Stimulated activated CD8-positive, alpha-beta memory T cell treated with anti-CD3 and anti-CD28 coated beads, Interleukin-2, amount 100 ng/mL, for 48 hours (primary cell): Measurements from ENCODE around the gene CLRN2.
"Not testable (repeated sequence)": the region's sequence is repeated elsewhere in the genome, so short reads cannot be mapped to it uniquely, and the experiment has no call there.

Source experiments
- DNase-seq, 2 donors: peaks; one replicate each; pipeline ENCODE4 v3.0.0-alpha.2; 2020; ENCODE audit warnings: low read depth in 2 of 2

Gene CLRN2

DNA sequence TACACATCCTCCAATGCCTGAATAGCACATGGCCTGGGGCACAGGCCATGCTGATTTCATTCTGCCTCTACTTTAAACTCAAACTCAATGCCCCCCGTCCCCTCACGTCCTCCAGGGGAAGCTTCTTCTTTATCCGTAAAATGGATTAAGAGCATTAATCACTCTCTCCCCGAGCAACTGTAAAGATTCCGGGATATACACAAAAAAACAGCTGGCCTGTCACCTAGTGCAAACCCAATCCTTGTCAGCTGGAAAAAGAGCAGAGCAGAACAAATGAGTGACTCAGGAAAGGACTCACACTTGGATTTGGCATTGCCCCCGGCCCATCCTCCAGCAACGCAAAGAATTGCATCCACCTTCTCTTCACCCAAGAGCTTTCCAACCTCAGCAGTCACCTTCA, 10.9 kb upstream of the CLRN2 start:
- no peak for DNase-seq

DNA sequence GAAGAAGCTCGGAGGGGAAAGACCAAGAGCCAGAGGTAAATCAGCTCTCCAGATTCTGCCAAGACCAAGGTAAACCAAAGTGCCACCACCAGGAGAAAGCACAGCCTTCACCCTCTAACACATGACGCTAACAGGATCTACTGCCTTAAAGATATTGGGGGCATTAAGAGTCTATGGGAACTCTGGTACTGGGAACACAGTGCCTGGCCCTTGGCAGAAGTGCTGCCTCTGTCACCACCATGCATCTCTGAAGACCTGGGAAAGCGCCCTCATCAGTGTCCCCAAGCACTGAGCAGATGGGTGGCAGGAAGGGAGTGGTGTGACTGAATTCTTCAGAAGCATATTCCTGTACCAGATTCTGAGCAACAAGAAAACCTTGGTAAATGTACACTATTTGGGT, 4.4 kb upstream of the CLRN2 start:
- no peak for DNase-seq

DNA sequence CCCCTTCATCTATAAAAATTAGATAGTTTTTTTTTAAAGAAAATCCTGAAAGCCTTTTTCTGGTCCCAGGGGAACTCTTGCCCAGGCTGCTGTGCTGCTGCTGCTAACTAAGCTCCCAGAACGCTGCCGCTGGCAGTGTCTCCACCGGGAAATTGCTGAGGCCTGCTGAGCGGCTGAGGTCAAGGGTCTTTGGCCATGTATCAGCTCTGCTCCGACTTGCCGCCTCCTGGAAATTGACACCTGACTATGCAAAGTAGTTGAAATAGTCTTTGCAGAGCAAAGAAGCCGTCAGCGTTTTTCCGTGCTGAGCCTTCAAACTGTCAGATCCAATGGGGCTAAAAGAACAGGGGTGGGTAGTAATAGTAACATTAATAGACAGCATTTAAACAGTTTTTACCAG, 3.9 kb upstream of the CLRN2 start:
- no peak for DNase-seq

DNA sequence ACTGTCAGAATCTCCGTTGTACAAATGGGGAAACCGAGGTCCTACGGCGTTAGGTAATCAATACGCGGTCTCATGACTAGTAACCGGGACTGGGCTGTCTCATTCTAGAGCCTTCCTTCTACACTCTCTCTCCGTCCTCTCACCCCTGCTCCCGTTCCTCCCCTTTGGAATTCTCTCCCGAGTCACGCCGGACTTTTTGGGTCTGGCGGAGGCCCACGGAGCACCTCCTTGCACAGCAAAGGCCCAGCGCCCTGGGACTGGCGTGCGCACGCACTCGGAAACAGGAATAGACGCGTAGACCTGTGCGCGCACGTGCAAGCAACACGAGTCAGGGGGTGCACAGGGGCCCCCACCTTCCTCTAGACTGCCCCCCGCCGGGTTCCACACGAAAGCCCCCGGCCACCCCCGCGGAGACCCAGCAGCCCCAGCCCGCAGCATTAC, 3.4 kb upstream of the CLRN2 start:
- DNase-seq = peak; percentile 33 to 50

DNA sequence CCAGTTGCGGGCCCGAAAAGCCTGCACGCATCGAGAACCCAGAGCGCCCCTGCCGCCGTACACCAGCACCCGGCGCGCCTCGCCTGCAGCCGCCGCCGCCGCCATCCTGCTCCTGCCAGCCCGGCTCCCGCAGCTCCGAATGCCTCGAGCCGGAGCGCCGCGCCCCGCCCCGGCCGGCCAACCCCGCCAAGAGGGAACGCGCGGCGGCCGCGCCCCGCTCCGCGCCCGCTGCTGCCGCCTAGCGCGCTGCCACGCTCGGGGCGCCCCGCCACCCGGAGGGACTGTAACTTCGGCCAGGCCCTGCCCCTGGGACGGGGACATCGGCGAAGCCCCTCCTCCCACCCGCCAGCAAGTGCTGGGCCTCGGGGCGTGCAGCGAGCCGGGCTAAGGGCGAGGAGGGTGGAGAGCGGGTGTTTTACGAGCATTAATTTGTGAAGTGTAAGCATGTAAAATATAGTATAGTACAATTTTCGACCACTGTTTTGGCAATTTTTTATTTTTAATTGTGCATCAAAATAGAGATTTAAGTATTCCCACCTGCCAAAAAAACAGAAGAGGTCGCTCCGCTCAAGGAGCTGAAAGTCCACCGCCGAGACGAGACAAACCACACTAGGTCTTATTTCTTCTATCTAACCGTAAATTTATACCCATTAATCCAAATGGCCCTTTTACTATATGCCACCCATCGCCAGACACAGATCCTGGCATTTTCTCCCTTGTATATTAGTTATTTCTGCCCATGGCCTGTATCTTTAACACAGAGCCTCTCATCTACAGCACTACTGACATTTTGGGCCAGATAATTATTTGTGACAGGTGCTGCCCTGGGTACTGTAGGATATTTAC, 2.8 kb upstream of the CLRN2 start, which contains the start of gene QDPR:
TSS of gene QDPR (minus strand) at position 141 of the 846 bp plus-strand sequence. CDS start at position 105, 36 bp downstream.
- peak; percentile 76 to 78 for DNase-seq

DNA sequence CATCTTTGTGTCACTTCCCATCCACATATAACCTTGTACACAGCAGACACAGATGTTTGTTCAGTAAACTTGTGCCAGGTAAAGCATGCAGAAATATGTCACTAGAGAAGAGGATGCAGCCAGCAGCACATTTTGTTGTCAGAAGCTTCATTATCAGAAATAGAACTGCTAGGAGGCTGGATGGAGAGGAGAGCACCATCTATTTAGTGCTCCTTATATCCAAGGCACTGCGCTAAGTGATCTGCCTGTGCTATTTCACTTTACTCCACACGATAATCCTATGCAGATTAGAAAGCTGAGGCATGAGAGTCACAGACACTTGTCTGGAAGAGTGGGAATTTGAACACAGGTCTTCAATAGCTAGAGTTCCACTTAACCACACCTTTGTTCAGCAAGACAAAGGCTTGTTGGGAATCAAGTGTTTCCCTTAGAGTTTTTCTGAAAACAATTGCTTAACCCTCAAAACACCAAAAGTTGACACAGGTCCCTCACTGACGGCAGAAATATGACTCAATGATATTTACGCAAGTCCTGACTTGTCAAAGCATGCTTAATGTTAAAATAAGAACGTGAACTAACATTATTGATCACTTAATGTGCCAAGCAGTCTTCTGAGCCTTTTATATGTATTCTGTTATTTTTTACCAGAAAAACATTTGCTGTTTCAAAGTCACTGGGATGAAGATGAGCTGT, 1.8 kb upstream of the CLRN2 start:
- no peak for DNase-seq

DNA sequence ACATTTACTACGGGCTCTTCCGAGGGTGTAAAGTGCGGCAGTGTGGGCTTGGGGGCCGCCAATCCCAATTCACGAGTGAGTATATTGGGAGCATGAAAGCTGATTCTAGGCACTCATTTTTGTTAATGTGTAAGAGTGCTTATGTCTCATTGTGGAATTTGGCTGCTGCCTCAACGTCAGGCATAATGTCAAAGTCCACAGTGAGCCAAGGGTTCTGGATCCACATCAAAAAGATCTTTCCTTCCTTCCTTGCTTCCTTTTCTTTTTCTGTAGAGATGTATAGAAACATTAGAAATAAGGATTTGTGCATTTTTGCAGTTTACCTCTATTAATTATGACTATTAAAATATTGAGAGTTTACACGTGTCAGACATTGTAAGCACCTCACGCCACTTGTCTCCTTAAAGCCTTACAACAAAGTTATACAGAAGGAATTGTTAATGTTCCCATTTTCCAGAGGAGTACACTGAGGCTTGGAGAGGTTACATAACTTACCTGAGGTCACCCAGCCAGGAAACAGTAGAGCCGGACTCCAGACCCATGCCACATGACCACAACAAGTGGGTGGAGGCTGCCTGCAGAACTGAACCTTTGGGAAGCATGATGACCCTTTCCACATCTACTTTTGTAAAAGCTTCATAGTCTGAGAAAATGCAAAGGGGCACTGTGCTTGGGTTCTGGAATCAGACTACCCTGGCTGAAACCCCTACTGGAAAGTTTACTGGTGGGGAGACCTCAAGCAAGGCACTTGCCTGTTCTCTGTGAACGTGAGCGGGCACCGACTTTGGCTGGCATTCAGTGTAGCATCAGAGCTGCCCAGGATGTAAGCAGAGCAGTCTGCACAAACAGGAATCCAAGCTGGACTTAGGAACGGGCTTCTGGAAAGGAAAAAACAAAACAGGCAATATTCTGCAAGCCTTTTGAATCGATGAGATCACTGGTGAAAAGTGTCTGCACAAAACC, 761 bp downstream of the CLRN2 start:
- DNase-seq = no peak

DNA sequence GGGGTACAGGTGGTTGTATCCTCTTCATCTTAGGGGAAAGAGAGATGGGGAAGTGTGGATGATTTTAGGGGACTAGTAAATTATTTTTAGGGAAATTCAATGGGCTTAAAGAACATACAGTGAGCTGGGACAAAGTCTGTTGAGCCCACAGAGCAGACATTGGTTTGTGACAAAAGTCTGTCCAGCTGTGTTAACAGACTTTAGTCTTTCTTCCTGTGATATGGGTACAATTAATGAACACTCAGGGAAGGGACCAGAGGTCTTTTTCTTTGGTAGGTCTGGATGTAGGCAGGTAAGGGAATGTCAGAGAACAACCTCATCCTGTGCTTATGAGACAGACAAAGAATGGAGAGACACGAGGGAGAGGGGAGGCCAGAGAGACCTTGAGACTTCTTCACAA, 2.0 kb downstream of the CLRN2 start:
- DNase-seq = no peak

DNA sequence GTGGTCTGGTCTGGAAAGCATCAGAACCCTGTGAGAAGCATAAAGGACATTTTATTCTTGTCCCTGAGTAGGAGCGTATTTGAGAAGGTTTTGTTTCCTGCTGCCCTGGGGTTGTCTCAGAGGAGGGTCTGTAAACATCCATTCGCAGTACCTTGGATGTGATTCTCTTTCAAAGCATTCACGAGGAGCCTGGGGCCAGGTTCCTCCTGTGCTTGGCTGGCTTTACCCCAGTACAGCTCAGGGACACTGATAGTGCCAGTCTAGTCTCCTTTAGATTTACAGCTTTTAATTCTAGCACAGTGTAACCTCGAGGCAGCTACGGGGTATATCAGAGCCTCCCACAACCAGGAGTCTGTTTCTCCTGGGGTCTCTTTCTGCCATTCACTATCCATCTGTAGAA, 2.7 kb downstream of the CLRN2 start:
- DNase-seq = no peak

DNA sequence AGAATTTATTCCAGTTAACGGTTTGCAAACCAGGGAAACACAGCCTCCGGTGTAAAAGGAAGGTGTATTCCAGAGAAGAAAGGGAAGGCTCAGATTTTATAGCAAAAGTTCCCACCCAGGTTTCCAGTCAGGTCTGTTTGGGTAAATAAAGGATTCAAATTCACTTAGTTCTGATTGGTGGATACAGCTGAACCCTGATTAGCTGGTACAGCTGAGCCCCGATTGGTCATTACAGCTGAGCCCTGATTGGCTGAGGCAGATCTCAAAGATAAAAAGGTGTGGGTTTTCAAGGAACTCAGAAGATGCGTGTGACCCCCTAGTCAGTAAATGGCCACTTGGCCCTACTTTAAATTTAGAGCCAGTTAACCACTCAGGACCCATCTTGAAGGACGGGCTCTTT, 6.6 kb downstream of the CLRN2 start:
- DNase-seq = no peak

DNA sequence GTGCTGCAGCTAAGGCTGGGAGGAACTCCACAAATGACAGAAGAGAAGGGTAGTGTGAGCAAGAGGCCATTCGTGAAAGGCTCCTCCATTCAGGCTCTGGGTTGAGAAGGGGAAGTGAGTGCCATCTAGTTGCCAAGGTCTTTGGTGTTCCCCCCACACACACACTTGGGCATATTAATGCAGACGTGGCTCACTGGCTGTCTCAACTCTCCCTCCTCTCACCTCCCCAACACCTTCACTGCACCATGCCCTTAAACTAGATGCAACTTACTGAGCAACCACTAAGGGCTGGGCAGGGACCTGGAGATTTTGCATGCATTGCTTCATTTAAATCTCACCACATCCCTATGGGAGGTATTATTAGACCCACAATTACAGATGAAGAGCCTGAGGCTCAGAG, 8.7 kb downstream of the CLRN2 start:
- DNase-seq = no peak

DNA sequence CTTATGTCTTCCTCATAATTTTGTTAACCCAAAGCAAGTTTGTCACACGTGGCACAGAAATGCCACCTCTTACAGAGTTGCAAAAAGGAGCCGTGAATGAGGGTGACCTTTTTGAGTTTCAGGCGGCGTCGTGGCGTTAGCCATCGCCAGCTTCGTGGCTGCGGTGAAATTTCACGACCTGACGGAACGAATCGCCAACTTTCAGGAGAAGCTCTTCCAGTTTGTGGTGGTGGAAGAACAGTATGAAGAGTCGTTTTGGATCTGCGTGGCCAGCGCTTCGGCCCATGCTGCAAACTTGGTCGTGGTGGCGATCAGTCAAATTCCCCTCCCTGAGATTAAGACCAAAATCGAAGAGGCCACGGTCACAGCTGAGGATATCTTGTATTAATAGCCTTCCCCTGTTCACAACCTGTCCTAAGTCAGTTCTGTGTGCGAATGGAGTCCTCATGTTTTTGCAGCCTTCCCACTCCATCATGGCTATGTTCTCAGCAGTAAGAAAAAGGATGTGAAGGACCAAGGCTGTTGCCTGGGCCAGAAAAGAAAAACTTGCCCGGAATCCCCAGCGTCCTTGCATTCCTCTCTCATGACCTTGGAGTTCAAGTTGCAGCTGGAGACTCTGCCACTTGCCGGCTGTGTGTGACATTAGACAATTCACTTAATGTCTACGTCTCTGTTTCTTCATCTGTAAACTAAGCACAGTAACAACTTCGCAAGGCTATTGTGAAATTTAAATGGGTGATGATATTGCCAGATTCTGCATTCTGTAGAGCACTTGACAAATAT, 11.9 kb downstream of the CLRN2 start:
- DNase-seq = no peak

DNA sequence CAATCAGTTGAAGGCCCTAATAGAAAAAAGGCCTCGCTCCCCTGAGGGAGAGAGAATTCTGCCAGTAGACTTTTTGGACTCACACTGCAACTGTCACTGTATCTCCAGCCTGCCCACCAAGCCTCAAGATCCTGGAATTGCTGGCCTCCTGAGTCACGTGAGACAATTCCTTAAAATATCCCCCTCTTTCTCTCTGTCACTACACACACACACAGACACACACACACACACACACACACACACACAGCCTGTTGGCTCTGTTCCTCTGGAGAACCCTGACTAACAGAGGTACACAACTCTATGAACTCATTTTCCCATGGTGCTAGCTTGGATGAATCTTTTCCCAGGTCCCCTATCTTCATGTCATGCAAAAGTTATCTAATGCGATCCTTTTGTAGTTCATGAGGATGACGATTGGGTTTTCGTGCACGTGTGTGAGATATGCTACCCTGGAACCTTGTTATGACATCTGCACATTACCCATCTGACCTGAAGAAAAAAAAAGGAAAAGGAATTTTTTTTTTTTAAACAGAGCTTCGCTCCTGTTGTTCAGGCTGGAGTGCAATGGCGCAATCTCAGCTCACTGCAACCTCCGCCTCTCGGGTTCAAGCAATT, 13.7 kb downstream of the CLRN2 start:
- DNase-seq = no peak

DNA sequence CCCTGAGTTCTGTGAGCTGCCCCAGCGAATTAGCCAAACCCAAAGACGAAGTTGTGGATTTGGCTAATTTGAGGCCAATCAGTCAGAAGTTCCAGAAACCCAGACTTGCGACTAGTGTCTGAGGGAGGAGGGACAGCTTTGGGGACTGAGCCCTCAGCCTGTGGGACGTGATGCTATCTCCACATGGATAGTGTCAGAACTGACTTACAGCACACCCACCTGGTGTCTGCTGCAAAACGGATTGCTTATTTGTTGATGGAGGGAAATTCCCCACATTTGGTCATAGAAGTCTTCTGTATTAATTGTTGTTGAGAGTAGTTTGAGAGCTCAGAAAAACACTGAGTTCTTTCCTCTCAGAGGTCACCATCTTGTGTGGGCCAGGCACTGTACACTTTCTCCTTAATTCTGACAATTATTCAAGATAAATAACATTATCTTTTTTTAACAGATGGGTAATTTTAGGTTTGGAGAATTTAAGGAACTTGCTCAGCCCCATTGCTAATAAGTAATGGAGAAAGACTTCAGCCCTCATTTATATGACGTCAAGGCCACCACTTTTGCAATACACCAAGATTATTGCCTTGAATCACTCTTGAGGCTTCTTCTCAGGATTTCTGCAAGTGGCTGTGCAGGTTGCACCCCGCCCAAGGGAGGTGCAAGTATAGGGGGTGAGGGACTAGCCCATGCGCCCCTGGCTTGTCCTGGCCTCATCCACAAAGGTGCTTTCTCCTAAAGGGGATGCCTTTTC, 16.7 kb downstream of the CLRN2 start:
- no peak for DNase-seq

DNA sequence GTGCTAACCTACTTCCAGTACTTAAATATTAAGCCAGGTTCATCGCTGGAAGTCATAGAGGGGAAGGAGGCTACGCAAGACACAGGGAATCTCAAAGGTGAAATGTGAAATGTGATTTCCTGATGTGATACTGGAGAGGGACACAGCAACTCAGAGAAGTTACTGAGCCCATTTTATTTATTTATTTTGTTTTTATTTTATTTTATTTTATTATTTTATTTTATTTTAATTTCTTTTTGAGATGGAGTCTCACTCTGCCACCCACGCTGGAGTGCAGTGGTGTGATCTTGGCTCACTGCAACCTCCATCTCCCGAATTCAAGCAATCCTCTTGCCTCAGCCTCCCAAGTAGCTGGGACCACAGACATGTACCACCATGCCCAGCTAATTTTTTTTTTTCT, 19.7 kb downstream of the CLRN2 start:
- no peak for DNase-seq

DNA sequence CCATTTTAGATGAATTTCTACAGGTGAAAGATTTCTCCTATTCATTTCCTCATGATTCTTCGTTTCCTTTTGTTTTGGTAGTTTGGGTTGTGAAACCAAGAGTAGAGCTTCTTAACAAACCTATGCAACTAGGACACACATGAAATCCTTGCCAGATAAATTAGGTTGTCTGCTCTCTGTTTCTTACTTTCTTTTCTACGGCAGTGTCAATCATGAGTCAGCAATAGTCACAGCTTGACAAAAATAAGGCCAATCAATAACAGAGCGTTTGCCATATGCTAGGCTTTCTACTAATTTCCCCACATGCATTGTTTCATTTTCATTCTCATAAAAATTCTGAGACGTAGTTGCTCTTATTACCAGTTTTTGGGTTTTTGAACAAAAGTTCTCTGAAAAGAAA, 20.3 kb downstream of the CLRN2 start:
- no peak for DNase-seq

DNA sequence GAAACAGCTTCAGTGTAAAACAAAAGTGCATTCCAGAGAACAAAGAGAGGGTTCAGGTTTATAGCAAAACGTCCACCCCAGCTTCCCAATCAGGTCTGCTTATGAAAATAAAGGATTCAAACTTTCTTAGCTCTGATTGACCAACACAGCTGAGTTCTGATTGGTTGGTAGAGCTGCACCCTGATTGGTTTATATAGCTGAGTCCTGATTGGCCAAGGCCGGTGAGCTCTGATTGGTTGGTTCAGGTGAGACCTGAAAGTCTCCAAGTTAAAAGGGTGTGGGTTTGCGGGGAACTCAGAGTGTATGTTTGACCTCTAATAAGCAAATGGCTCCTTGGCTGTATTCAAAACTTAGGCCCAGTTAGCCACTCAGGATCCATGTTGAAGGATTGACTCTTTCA, 20.9 kb downstream of the CLRN2 start:
- no peak for DNase-seq

DNA sequence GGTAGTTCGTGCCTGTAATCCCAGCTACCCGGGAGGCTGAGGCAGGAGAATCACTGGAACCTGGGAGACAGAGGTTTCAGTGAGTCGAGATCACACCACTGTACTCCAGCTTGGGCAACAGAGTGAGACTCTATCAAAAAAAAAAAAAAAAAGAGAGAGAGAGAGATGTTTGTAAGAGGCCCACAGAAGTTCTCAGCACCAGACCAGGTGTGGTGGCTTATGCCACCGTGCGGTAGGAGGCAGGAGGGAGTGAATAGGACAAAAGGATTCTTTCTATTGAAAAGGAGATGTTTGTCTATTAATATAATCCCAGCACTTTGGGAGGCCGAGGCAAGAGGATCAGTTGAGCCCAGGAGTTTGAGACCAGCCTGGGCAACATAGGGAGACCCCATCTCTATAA, 22.1 kb downstream of the CLRN2 start:
- not testable (repeated sequence) for DNase-seq

DNA sequence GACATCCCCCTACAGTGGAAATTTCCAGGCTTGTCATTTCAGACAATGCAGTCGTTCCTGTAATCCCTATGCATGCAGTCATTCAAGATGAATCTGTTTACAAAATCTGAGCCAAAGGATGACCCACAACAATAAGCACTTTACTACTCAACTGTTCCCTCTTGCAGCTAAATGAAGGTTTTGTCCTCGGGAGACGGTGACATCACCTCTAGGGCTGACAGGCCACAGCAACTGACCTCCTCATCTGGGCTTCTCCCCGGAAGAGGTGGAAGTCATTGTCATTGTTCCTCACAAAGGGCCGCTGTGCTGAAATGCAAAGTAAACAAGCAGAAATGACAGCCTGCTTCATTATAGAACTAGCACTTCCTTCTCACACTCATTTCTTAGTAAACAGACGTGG, 29.2 kb downstream of the CLRN2 start:
- DNase-seq = no peak

DNA sequence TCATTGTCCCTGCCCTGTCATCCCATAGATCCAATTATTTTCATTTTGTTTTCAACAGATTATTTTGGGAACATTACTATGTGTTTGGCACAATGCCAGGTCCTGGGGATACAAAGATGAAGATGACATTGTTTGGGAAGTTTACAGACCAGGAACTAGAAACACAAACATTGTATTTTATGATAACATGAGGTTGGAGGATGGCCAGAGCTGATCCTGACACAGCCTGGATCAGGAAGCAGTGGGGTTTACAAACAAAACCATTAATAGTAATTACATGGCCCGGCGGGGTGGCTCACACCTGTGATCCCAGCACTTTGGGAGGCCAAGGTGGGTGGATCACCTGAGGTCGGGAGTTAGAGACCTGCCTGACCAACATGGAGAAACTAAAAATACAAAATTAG, 29.9 kb downstream of the CLRN2 start:
- DNase-seq = no peak
